Fibroblast of villous mesenchyme (primary cell): ENCODE measurements around the gene GEMIN4. TPM values are rescaled to one million over a fixed set of nuclear protein-coding genes. Genes with fewer than 3 reads are reported as not detected.
"Not testable (repeated sequence)": the region's sequence is repeated elsewhere in the genome, so short reads cannot be mapped to it uniquely, and the experiment has no call there.

Experiments used
- DNase-seq: peaks from one replicate; pipeline ENCODE4 v3.0.0-alpha.2; 2010; ENCODE audit warnings: low read depth
- H3K4me3 ChIP-seq: 2 replicates; pipeline ENCODE4 v1.5.1; 2011; ENCODE audit warnings: low read depth, mild to moderate bottlenecking, low read length
- total RNA-seq: library from RNA; depleted of rRNA; stranded (reverse); fragments of >200 nt; gene quantifications from 2 replicates; pipeline ENCODE4 v1.2.3, GENCODE V29; 2012
- TF ChIP-seq, protein P1 (sequence below): IDR thresholded peaks from 2 replicates; pipeline ENCODE4 v1.5.1; 2012; ENCODE audit warnings: low read depth, mild to moderate bottlenecking, low read length; ENCODE audit not compliant: insufficient read depth

GEMIN4 gene
- total RNA-seq, 1 donor = 11.7 TPM

DNA sequence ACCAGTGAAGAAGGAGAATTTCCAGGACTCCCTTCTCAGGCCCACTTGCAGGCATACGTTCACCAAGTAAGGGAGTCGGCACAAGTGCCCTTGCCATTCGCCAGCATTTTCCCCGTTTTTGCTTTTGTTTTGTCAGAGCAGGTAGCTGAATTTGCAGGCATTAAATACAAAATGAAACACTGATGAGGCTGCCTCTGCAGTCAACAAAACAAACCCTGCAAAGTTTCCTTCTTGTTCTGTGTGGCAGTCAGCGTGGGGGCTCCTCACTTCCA, 22.2 kb upstream of the GEMIN4 start:
- TF ChIP-seq, protein P1, sequence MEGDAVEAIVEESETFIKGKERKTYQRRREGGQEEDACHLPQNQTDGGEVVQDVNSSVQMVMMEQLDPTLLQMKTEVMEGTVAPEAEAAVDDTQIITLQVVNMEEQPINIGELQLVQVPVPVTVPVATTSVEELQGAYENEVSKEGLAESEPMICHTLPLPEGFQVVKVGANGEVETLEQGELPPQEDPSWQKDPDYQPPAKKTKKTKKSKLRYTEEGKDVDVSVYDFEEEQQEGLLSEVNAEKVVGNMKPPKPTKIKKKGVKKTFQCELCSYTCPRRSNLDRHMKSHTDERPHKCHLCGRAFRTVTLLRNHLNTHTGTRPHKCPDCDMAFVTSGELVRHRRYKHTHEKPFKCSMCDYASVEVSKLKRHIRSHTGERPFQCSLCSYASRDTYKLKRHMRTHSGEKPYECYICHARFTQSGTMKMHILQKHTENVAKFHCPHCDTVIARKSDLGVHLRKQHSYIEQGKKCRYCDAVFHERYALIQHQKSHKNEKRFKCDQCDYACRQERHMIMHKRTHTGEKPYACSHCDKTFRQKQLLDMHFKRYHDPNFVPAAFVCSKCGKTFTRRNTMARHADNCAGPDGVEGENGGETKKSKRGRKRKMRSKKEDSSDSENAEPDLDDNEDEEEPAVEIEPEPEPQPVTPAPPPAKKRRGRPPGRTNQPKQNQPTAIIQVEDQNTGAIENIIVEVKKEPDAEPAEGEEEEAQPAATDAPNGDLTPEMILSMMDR = no peak
- H3K4me3 ChIP-seq = no peak overlapping the region
- DNase-seq = no peak

DNA sequence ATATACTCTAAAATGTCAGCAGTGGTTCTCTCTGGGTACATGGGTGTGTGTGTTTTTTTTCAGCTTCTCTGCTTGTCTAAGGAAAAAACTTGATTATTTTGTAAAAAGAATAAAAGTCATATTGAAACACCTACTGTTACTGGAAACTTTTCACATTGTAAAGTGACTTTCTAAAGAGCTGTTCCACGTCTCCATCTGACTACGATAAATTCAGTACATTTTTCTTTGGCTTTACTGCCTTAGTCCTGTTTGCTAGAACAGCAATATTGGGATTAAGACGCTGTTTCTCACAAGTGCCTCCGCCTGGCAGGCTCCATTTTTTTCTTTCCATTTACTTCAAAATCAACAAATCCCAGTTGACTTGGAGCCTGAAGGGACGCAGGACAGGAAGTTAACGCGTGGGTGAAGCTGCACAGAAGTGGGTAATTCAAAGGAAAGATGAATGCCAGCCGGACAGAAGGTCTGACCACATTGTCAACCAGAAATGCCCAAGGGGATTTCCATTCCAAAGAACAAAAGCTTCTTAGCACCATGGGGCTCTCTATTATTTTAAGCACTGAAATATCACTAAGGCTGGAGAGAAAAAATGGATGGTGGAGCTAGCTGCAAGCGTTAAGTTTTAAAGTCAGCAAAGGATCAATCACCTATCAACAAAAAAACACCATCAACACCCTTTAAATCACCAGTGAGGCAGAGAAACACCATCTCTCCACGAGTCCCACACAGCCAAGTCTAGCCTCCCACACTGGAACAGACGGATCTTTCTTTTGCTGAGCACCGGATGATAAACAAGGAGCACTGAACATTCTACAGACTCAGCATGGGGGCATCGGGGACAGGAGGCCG, 21.6 kb upstream of the GEMIN4 start:
- no peak for DNase-seq
- H3K4me3 ChIP-seq = no peak overlapping the region
- TF ChIP-seq, protein P1 = no peak

DNA sequence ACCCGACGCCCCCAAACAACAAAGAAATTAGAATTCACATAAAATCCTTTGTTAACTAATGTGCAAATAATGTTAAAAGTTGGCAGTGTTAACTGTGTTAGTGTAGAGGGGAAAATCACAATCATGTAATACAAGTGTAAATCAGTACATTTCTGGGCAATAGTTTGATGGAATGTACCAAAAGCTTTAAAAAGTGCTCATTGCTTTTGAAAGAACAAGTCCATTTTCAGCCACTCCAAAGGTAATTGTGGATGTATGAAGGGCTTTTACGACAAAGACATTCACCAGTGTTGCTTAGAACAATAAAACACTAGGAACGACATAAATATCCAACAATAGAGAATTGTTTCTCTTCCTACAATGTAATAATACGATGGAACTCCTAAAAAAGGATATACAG, 21.0 kb upstream of the GEMIN4 start:
- TF ChIP-seq, protein P1 = no peak
- no peak overlapping the region for H3K4me3 ChIP-seq
- DNase-seq = no peak

DNA sequence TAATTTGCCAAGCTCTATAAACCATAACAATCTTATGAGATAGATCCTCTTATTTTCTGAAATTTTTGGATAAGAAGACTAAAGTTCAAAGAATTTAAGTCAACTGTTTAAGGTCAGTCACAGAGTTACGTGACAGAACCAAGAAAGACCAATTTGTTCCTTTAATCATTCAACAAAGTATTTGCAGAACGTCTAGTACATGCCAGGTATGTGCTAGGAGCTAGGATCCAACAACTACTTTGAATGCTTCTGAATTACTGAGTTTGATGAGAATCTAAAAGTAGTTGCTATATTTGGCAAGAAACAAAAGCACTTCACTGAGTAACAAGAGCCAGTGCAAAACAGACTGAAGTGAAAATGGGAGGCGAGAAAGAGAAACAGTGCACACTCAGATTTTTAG, 15.0 kb upstream of the GEMIN4 start:
- no peak overlapping the region for H3K4me3 ChIP-seq
- TF ChIP-seq, protein P1 = no peak
- DNase-seq = no peak

DNA sequence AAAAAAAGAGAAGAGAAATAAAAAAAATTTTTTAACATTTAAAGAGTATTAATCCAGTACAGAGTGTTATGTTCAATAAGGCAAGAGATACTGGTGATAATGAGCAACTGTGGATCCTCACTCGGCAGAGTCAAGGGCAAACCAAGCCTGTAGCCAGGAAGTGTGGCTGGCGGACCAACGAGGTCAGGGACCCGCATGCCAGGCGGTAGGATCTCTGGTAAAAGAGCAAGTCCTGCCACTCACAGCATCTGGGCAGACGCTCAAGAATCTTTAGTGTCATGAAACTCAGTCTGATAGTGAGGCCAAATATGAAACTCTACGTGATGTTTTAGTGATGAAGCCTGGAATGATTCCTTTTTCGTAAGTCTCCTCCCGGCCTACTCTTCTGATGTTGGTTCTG, 8.3 kb upstream of the GEMIN4 start:
- no peak for DNase-seq
- H3K4me3 ChIP-seq = no peak overlapping the region

DNA sequence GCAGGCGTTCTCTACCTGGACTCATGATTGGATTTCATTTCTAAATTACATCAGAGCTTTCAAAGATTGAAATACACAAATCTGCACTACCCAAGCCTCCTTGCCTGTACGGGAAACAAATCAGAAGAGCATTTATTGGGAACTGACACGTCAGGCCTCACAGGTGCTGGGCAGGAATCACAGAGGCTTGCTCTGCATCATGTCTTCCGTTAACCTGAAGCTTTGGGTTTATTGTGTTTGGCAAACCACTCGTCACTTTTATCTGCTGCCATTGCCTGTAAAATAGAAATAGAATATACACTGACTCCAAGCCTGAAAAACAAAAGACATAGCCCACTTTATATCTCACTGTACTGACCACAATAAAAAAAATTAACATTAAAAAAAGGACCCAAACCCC, 7.9 kb upstream of the GEMIN4 start:
- no peak for DNase-seq
- TF ChIP-seq, protein P1 = no peak
- H3K4me3 ChIP-seq = no peak overlapping the region

More for the DNA sequence above, 8.3 kb upstream of the GEMIN4 start:
- TF ChIP-seq, protein P1 = no peak

DNA sequence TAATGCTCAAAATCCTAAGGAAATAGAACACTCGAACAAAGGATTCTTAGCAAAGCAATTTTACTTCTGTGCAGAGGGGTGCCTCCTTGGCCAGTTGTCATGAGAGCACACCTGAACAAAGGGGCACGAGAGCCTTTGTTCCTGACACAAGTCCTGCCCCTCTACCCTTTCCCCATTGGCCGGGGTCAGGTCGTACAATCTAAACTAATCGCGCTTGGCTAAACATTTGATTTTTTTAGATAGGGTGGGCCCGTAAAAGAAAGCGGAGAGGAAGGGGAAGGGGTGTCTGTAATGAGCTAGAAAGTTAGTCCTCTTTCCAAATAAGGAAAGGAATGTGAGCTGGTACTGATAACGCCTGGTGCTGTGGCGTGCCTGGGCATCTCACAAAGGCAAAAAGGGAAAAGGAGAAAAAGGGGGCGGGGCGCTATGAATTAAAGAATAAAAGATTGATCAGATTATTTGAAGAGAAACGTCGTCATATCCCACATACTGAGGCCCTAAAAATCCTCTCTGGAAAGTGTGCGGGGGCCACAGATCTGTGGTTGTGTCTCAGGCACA, 4.0 kb upstream of the GEMIN4 start:
- DNase-seq, H3K4me3 ChIP-seq: not testable (repeated sequence)

DNA sequence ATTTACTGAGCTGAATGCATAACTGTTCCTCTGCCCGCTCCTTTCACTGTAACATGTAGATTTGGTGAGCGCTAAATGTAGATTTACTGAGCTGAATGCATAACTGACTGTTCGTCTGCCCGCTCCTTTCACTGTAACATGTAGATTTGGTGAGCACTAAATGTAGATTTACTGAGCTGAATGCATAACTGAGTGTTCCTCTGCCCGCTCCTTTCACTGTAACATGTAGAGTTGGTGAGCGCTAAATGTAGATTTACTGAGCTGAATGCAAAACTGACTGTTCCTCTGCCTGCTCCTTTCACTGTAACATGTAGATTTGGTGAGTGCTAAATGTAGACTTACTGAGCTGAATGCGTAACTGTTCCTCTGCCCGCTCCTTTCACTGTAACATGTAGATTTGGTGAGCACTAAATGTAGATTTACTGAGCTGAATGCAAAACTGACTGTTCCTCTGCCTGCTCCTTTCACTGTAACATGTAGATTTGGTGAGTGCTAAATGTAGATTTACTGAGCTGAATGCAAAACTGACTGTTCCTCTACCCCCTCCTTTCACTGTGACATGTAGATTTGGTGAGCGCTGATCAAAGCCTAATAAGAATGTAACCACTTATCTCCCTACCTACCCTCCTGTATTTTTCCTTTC, 3.4 kb upstream of the GEMIN4 start:
- DNase-seq, H3K4me3 ChIP-seq: not testable (repeated sequence)
